Astrocyte (in vitro differentiated cells and primary cell): ENCODE data around the gene PRKAR2B.

Experiments used
- EZH2 ChIP-seq: IDR thresholded peaks from 2 replicates; pipeline ENCODE4 v1.6.1; 2012; ENCODE audit warnings: mild to moderate bottlenecking, low read length, inconsistent platforms; ENCODE audit not compliant: insufficient read depth
- TF ChIP-seq, protein P1 (sequence below): IDR thresholded peaks from 2 replicates; pipeline ENCODE4 v1.5.1; 2011; ENCODE audit warnings: low read depth, mild to moderate bottlenecking, inconsistent platforms, low read length, moderate library complexity; ENCODE audit not compliant: insufficient read depth

DNA sequence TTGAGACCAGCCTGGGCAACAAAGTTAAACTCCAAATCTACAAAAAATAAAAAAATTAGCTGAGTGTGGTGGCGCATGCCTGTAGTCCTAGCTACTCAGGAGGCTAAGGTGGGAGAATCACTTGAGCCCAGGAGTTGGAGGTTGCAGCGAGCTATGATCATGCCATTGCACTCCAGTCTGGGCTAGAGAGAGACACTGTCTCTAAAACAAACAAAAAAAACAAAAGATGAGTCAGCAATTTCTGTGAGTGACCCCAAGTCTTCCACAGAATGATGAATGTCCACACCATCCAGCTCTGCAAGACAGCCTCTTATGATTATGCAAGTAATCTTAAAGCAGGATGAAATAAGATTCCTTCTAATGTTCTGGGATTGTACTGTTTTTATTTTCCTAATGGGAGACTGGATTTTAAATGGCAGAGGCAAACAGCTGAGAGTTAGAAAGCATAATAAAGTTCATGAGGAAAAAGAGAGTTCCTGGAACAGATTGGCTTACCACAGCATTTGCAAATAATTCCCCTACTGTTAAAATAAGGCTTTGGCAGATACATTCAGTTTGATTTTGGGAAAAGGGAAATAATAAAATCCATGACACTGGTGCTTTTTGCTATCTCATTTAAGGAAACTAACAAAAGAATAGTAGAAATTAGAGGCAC, 18.9 kb upstream of the PRKAR2B start:
- TF ChIP-seq, protein P1, sequence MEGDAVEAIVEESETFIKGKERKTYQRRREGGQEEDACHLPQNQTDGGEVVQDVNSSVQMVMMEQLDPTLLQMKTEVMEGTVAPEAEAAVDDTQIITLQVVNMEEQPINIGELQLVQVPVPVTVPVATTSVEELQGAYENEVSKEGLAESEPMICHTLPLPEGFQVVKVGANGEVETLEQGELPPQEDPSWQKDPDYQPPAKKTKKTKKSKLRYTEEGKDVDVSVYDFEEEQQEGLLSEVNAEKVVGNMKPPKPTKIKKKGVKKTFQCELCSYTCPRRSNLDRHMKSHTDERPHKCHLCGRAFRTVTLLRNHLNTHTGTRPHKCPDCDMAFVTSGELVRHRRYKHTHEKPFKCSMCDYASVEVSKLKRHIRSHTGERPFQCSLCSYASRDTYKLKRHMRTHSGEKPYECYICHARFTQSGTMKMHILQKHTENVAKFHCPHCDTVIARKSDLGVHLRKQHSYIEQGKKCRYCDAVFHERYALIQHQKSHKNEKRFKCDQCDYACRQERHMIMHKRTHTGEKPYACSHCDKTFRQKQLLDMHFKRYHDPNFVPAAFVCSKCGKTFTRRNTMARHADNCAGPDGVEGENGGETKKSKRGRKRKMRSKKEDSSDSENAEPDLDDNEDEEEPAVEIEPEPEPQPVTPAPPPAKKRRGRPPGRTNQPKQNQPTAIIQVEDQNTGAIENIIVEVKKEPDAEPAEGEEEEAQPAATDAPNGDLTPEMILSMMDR: no peak
- no peak for TF ChIP-seq EZH2
